KMS-11 (cell line): ENCODE measurements around the gene MYLK2.

Experiments used
- H2AFZ ChIP-seq: fragments of 200-600 bp; sonication (generic); 2 replicates; pipeline ENCODE4 v1.6.1; 2016; ENCODE audit warnings: antibody characterized with exemption, mixed run types, low read depth
- H3K27ac ChIP-seq: fragments of 200-600 bp; sonication (generic); 2 replicates; pipeline ENCODE4 v1.6.1; 2016; ENCODE audit warnings: mild to moderate bottlenecking, mixed run types
- H3K27me3 ChIP-seq: fragments of 200-600 bp; sonication (generic); 2 replicates; pipeline ENCODE4 v1.6.1; 2017; ENCODE audit warnings: mild to moderate bottlenecking, low read depth, mixed run types, moderate library complexity; ENCODE audit not compliant: insufficient read depth
- H3K36me3 ChIP-seq: fragments of 200-600 bp; sonication (generic); 2 replicates; pipeline ENCODE4 v1.6.1; 2017; ENCODE audit warnings: mild to moderate bottlenecking, mixed run types; ENCODE audit not compliant: insufficient read depth
- H3K4me1 ChIP-seq: fragments of 200-600 bp; sonication (generic); 2 replicates; pipeline ENCODE4 v1.6.1; 2016; ENCODE audit warnings: mild to moderate bottlenecking, low read depth, mixed run types; ENCODE audit not compliant: poor library complexity, severe bottlenecking
- H3K4me2 ChIP-seq: fragments of 200-600 bp; sonication (generic); 2 replicates; pipeline ENCODE4 v1.7.0; 2016; ENCODE audit warnings: mild to moderate bottlenecking, mixed run types
- H3K4me3 ChIP-seq: fragments of 200-600 bp; sonication (generic); IDR thresholded peaks from 2 replicates; pipeline ENCODE4 v1.6.1; 2017; ENCODE audit warnings: low read depth, low read length, mixed read lengths; ENCODE audit not compliant: insufficient read depth
- H3K79me2 ChIP-seq: fragments of 200-600 bp; sonication (generic); 2 replicates; pipeline ENCODE4 v1.6.1; 2016; ENCODE audit warnings: low read depth, mixed run types; ENCODE audit not compliant: insufficient read depth
- H3K9ac ChIP-seq: fragments of 200-600 bp; sonication (generic); 2 replicates; pipeline ENCODE4 v1.6.1; 2016; ENCODE audit warnings: mild to moderate bottlenecking, mixed run types
- H4K20me1 ChIP-seq: fragments of 200-600 bp; sonication (generic); 2 replicates; pipeline ENCODE4 v1.6.1; 2016; ENCODE audit warnings: mild to moderate bottlenecking, mixed run types; ENCODE audit not compliant: insufficient read depth
- CTCF ChIP-seq: fragments of 200-600 bp; sonication (generic); conservative IDR thresholded peaks from 2 replicates; pipeline ENCODE4 v1.6.1; 2017; ENCODE audit warnings: low read depth, mild to moderate bottlenecking, antibody characterized with exemption, low read length, moderate library complexity, mixed read lengths

MYLK2 gene

GRCh38 chr20:31780839-31781238 lies 38.3 kb upstream of the MYLK2 start:
- Histone ChIP-seq H3K27ac (no peak overlapping the region), H2AFZ (no peak overlapping the region), H3K4me1 (no peaks in the 10 kb centered on the region), H3K4me3 (no peak overlapping the region), H3K79me2 (no peaks in the 10 kb centered on the region), H3K36me3 (peaks cover 51% of the 10 kb centered on the region; the same call in 1 of the 2 replicates), H4K20me1 (no peaks in the 10 kb centered on the region), H3K27me3 (no peaks in the 10 kb centered on the region), H3K9ac (no peak overlapping the region), H3K4me2 (no peak overlapping the region)
- no peak for TF ChIP-seq CTCF

- peaks cover 50% of the 10 kb centered on the region; the same call in 1 of the 2 replicates for H3K36me3 ChIP-seq
Measured at GRCh38 chr20:31781945-31782344, 37.2 kb upstream of the MYLK2 start.

GRCh38 chr20:31784354-31785044 lies 34.7 kb upstream of the MYLK2 start:
- Histone ChIP-seq H3K4me1 (no peaks in the 10 kb centered on the region), H3K36me3 (peaks cover 31% of the 10 kb centered on the region; the same call in 1 of the 2 replicates), H2AFZ (no peak overlapping the region), H3K27ac (no peak overlapping the region), H3K79me2 (no peaks in the 10 kb centered on the region), H3K9ac (no peak overlapping the region), H3K4me2 (no peak overlapping the region), H3K4me3 (no peak overlapping the region), H3K27me3 (no peaks in the 10 kb centered on the region), H4K20me1 (no peaks in the 10 kb centered on the region)
- no peak for TF ChIP-seq CTCF

More at GRCh38 chr20:31781945-31782344, 37.2 kb upstream of the MYLK2 start:
- no peaks in the 10 kb centered on the region for H3K4me1 ChIP-seq
- no peak for TF ChIP-seq CTCF
- no peak overlapping the region for H3K9ac ChIP-seq
- no peaks in the 10 kb centered on the region for H4K20me1 ChIP-seq
- no peak overlapping the region for H3K27ac ChIP-seq
- no peak overlapping the region for H3K4me3 ChIP-seq
- no peak overlapping the region for H3K4me2 ChIP-seq
- H3K27me3 ChIP-seq = no peaks in the 10 kb centered on the region
- no peaks in the 10 kb centered on the region for H3K79me2 ChIP-seq
- no peak overlapping the region for H2AFZ ChIP-seq

- no peaks in the 10 kb centered on the region for H4K20me1 ChIP-seq
- no peak for TF ChIP-seq CTCF
- H3K4me2 ChIP-seq = no peak overlapping the region
- no peak overlapping the region for H2AFZ ChIP-seq
- no peaks in the 10 kb centered on the region for H3K4me1 ChIP-seq
- no peak overlapping the region for H3K9ac ChIP-seq
- H3K36me3 ChIP-seq = peaks cover 31% of the 10 kb centered on the region; the same call in 1 of the 2 replicates
- H3K4me3 ChIP-seq = no peak overlapping the region
- no peaks in the 10 kb centered on the region for H3K27me3 ChIP-seq
- no peaks in the 10 kb centered on the region for H3K79me2 ChIP-seq
- H3K27ac ChIP-seq = no peak overlapping the region
Measured at GRCh38 chr20:31785089-31785488, 34.1 kb upstream of the MYLK2 start.
